ENCODE data around the gene MS4A1.
"Not testable (repeated sequence)": the region's sequence is repeated elsewhere in the genome, so short reads cannot be mapped to it uniquely, and the experiment has no call there.

GRCh38 chr11:60509609-60510008 is 54.0 kb downstream of the MS4A1 start:
- TF ChIP-seq EZH2 (IDR thresholded peaks at IDR 0.05; ENCODE audit: low read depth, low read length, severe bottlenecking); POLR2A (IDR thresholded peaks at IDR 0.05; ENCODE audit: control extremely low read depth in 1 of 2, low read depth in 2 of 2, low read length in 2 of 2); CREB1 (IDR thresholded peaks at IDR 0.05); KDM1A (IDR thresholded peaks at IDR 0.05; ENCODE audit: borderline replicate concordance, low read length); TCF12 (IDR thresholded peaks at IDR 0.05; ENCODE audit: low read depth, low read length); HDAC2 (IDR thresholded peaks at IDR 0.05; ENCODE audit: borderline replicate concordance in 1 of 2, low read depth in 2 of 2, low read length in 2 of 2); ATF3 (IDR thresholded peaks at IDR 0.05; ENCODE audit: insufficient read depth, low read depth, low read length): not testable (repeated sequence)
- TF ChIP-seq, protein P1, sequence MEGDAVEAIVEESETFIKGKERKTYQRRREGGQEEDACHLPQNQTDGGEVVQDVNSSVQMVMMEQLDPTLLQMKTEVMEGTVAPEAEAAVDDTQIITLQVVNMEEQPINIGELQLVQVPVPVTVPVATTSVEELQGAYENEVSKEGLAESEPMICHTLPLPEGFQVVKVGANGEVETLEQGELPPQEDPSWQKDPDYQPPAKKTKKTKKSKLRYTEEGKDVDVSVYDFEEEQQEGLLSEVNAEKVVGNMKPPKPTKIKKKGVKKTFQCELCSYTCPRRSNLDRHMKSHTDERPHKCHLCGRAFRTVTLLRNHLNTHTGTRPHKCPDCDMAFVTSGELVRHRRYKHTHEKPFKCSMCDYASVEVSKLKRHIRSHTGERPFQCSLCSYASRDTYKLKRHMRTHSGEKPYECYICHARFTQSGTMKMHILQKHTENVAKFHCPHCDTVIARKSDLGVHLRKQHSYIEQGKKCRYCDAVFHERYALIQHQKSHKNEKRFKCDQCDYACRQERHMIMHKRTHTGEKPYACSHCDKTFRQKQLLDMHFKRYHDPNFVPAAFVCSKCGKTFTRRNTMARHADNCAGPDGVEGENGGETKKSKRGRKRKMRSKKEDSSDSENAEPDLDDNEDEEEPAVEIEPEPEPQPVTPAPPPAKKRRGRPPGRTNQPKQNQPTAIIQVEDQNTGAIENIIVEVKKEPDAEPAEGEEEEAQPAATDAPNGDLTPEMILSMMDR (IDR thresholded peaks at IDR 0.05; ENCODE audit: control extremely low read depth in 1 of 3, insufficient read depth in 1 of 3, low read depth in 1 of 3, low read length in 3 of 3), result not testable (repeated sequence)

All from H1 (cell line).